Stimulated activated CD4-positive, alpha-beta T cell treated with anti-CD3 and anti-CD28 coated beads, Interleukin-1b, Interleukin-23, amount 100 ng/mL, for 24 hours (primary cell): ENCODE data around the gene AZU1.
"Not testable (repeated sequence)": the region's sequence is repeated elsewhere in the genome, so short reads cannot be mapped to it uniquely, and the experiment has no call there.

Experiments
- DNase-seq, 4 experiments: peaks; one replicate each; pipeline ENCODE4 v3.0.0-alpha.2; 2020; ENCODE audit warnings: low read depth in 4 of 4, low spot score in 1 of 4

Gene AZU1

DNA sequence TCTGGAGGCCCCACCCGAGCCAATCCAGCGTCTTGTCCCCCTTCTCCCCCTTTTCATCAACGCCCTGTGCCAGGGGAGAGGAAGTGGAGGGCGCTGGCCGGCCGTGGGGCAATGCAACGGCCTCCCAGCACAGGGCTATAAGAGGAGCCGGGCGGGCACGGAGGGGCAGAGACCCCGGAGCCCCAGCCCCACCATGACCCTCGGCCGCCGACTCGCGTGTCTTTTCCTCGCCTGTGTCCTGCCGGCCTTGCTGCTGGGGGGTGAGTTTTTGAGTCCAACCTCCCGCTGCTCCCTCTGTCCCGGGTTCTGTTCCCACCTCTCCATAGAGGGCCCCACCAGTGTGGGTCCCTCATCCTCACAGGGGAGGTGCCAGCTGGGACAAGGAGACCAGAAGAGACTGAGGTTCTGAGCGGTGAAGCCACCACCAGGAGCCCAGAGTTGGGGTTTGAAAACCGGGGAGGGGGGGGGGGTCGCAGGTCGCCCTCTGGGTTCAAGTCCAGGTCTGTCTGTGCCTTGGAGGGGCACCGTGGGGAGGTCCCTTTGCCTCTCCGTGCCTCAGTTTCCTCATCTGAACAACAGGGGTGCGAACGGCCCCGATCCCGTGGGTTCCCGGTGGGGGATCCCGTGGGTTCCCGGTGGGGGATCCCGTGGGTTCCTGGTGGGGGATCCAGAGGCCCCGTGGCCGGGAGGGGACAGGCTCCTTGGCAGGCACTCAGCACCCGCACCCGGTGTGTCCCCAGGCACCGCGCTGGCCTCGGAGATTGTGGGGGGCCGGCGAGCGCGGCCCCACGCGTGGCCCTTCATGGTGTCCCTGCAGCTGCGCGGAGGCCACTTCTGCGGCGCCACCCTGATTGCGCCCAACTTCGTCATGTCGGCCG is 24.7 kb downstream of the AZU1 start, which contains the start of gene ELANE:
TSS of gene ELANE (plus strand) at position 168 of the 878 bp plus-strand sequence. CDS start at position 194, 26 bp downstream.
- no peak for DNase-seq

GRCh38 chr19:853014-853585 is 25.5 kb downstream of the AZU1 start:
- no peak for DNase-seq

DNA sequence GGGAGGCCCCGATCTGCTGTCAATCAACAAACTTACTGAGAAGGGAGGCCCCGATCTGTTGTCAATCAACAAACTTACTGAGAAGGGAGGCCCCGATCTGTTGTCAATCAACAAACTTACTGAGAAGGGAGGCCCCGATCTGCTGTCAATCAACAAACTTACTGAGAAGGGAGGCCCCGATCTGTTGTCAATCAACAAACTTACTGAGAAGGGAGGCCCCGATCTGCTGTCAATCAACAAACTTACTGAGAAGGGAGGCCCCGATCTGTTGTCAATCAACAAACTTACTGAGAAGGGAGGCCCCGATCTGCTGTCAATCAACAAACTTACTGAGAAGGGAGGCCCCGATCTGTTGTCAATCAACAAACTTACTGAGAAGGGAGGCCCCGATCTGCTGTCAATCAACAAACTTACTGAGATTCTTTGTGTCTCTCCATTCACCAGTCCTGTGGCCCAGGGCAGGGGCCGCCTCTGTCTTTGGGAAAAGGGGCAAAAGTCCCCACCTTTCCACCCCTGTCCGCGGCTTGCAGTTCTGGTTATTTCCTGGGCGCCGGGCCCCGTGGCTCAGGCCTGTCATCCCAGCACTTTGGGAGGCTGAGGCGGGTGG is 26.1 kb downstream of the AZU1 start:
- DNase-seq = not testable (repeated sequence)

DNA sequence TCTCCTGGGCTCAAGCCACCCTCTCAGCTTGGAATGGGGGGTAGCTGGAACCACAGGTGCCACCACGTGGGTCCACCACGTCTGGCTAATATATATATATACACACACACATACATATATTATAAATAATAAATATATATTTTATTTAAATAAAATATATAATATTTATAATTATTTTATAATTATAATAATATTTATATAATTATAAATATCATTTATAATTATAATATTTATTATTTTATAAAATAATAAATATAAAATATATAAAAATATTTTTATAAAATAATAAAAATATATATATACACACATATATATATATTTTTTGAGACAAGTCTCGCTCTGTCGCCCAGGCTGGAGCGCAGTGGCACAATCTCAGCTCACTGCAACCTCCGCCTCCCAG is 26.9 kb downstream of the AZU1 start:
- DNase-seq = no peak

DNA sequence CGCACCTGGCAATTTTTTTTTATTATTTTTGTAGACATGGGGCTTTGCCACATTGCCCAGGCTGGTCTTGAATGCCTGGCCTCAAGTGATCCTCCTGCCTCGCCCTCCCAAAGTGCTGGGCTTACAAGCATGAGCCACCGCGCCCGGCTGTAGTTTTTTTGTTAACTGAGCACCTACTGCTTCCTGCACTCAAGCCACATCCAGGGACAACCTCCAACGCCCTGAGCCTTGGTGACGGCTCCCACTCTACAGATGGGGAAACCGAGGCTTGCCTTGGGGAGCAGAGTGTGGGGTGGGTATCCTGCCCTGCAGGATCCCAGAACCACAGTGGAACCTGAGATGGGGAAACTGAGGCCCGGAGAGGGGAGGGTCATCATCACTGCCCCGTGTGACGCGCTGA is 27.5 kb downstream of the AZU1 start:
- DNase-seq = no peak

DNA sequence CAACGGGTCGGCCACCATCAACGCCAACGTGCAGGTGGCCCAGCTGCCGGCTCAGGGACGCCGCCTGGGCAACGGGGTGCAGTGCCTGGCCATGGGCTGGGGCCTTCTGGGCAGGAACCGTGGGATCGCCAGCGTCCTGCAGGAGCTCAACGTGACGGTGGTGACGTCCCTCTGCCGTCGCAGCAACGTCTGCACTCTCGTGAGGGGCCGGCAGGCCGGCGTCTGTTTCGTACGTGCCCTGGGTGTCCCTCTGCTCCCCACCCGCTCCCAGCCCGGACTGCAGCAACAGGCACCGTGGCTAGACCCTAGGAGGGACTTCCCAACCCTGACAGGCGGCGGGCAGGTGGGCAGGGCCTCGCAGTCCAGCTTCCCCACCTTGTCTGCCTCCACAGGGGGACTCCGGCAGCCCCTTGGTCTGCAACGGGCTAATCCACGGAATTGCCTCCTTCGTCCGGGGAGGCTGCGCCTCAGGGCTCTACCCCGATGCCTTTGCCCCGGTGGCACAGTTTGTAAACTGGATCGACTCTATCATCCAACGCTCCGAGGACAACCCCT is 28.0 kb downstream of the AZU1 start:
- no peak for DNase-seq

- DNase-seq = no peak
Observed at GRCh38 chr19:858284-858683, 30.6 kb downstream of the AZU1 start.

- no peak for DNase-seq
Observed at GRCh38 chr19:858868-859843, 31.5 kb downstream of the AZU1 start, which contains the start of gene CFD. TSS of gene CFD (plus strand) at chr19:859664. CDS start at chr19:859690, 26 bp downstream.

- DNase-seq = no peak
Observed at GRCh38 chr19:861141-861755, 33.6 kb downstream of the AZU1 start.

DNA sequence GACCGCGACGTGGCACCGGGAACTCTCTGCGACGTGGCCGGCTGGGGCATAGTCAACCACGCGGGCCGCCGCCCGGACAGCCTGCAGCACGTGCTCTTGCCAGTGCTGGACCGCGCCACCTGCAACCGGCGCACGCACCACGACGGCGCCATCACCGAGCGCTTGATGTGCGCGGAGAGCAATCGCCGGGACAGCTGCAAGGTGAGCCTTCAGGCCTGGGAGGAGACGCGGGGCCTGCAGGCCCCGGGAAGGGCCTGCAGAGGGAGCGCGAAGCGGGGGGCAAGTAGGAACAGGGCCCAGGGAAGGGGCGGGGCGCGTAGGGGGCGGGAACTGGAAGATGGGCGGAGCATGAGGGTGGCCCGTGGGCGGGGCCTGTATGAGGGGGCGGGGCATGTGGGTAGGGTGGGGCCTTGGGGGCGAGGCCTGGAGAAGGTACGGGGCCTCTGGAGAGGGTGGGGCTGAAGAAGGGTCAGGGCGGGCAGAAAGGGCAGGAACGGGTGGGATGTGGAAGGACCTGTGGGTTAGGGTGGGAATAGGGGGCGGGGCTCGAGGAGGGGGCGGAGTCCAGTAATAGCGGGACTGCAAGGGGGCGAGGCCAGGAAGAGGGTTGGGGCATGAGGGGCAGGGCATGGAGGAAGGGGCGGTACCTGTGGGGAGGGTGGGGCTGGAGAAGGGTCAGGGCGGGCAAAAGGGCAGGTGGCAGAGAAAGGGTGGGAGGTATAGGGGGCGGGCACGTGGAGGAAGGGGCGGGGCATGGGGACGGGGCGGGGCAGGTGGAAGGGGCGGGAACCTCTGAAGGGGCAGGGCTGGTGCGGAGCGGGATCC is 34.3 kb downstream of the AZU1 start:
- peak; percentile 41 to 56 (median 47) for DNase-seq

- peak; percentile 40 to 69 (median 60) for DNase-seq
Observed at GRCh38 chr19:862581-863314, 35.1 kb downstream of the AZU1 start.

- DNase-seq = no peak
Observed at GRCh38 chr19:863315-863620, 35.6 kb downstream of the AZU1 start.

DNA sequence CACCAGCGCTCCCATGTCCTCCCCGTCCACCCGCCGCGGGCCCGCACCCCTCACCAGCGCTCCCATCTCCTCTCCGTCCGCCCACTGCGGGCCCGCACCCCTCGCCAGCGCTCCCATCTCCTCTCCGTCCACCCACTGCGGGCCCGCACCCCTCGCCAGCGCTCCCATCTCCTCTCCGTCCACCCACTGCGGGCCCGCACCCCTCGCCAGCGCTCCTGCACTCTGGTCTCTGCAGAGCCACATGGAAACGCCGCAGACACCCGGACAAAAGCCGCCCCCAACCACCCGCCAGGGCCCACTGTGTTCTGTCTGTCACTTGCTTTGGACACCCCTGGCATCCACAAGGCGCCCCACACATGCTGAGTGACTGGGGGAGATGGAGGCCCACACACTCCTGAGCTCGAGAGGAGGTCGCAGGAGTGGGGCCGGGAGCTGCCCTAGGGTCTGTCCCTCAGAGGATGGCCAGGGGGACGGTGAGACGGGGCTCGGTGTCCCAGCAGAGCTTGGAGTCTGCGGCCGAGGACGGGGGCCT is 39.2 kb downstream of the AZU1 start:
- no peak for DNase-seq

GRCh38 chr19:867301-867793 is 39.7 kb downstream of the AZU1 start:
- no peak for DNase-seq

DNA sequence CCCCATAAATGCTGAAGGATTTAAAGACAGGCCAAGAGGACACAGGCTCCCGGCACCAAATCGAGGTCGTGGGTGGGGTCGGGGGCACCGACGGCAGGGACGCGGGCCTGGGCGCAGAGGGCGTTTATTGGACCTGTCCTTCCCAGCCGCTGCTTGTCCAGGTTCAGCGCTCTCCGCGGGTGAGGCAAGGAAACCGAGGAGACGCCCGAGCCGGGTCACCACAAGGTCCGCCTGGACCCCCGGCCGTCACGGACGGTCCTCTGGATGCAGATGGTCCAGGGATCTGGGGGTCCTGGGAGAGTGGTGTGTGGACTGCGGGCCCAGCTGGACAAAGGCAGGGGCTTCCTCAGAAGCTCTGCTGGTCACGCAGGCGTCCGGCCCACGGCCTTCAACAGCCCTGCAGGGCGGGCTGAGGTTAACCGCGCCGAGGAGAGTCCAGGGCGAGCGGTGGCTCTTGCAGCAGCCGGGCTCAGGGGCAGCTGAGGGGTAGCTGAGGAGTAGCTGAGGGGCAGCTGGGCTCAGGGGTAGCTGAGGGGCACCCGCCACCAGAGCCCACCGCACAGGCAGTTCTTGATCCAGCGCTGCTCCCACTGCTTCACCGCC is 40.3 kb downstream of the AZU1 start:
- DNase-seq = no peak

DNA sequence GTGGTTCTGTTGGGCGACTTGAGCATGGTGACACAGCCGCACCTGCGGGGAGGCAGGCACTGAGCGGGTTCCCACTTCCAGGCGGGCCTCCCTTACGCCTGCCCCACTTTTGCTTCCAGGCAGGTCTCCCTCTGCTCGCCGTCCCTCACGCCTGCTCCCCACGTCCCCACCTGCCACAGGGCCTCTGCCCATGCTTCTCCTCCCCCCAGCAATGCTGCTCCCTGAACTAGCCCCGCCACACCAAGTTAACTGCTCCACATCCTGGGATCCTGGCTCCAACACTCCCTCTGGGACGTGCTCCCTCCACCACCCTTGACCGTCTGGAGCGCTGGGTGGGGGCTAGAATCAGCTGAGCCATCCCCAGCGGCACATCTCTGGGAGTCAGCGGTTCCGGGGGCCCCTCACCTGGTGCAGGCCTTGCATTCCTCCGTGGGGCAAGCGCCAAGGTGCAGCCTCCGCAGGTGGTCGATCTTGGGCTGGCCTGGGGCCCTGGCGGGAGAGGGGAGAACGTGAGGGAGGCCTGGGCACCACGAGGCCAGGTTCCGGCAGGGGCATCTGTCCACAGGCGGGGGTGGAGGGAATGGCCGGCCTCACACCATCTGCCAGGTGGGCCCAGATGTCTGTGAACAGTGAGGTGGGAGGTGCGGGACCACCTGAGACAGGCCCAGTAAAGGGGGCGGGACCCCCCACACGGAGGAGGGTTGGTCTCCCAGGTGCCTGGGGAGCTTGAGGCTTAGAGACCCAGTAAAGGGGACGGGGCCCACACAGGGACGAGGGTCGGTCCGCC is 41.0 kb downstream of the AZU1 start:
- DNase-seq = no peak
